Tibial artery (tissue), 4 donors: Measurements from ENCODE around the gene CKS1B.

Experiments
- DNase-seq, 2 donors: peaks; one replicate each; pipeline ENCODE4 v3.0.0-alpha.2; 2019
- H3K27ac ChIP-seq, 2 donors: fragments of 200-600 bp; sonication (generic) in 1 of 2; 1 replicate in 1 of 2; 2 replicates in 1 of 2; pipeline ENCODE4 v1.5.1; 2018 to 2019; ENCODE audit warnings: mild to moderate bottlenecking in 1 of 2
- H3K27me3 ChIP-seq, 2 donors: fragments of 200-600 bp; sonication (generic) in 1 of 2; one replicate each; pipeline versions ENCODE4 v1.5.1 to v1.6.0; 2016 to 2019
- H3K36me3 ChIP-seq, 3 donors: fragments of 200-600 bp; sonication (generic) in 2 of 3; one replicate each; pipeline ENCODE4 v1.5.1; 2016 to 2019; ENCODE audit warnings: mild to moderate bottlenecking in 2 of 3
- H3K4me1 ChIP-seq, 4 donors: fragments of 200-600 bp; sonication (generic) in 2 of 4; 1 replicate in 3 of 4; 2 replicates in 1 of 4; pipeline ENCODE4 v1.5.1; 2016 to 2019
- H3K4me3 ChIP-seq, 2 donors: fragments of 200-600 bp; sonication (generic) in 1 of 2; 1 replicate in 1 of 2; 2 replicates in 1 of 2; pipeline ENCODE4 v1.5.1; 2018 to 2019; ENCODE audit warnings: mild to moderate bottlenecking in 2 of 2
- H3K9me3 ChIP-seq, 3 donors: fragments of 200-600 bp; sonication (generic) in 1 of 3; one replicate each; pipeline ENCODE4 v1.5.1; 2016 to 2019
- intact Hi-C: fragments of 100-400 bp; cut with DNase I; formaldehyde crosslinking; loops from one replicate; pipeline ENCODE4 v1.15.0; 2023; ENCODE audit warnings: low total_unique reads
- TF ChIP-seq, protein P1 (sequence below), 2 experiments: fragments of 200-600 bp in 1 of 2; fragments of 450-650 bp in 1 of 2; IDR thresholded peaks; one replicate each; pipeline ENCODE4 v1.5.1; 2017 to 2019; ENCODE audit warnings: antibody characterized with exemption in 2 of 2, mild to moderate bottlenecking in 1 of 2, moderate library complexity in 1 of 2

Gene CKS1B

DNA sequence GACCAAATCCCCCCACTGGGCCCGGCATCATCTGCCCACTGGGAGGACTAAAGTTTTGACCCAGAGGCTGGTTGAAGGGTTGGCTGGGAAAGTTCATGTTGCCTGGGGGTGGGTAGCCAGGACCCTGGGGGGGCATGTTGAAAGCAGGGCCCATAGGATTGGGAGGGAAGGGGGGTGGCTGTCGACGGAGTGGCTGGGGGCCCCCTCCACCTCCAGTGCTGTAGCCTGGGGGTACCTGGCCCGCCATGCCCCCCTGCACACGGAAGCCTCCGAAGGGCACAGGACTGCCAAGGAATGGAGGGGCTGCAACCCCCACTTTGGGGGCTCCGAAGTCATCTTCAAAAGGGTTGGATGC, 15.1 kb upstream of the CKS1B start:
- DNase-seq = no peak
- Histone ChIP-seq H3K9me3 (no peaks in the 10 kb centered on the region), H3K4me1 (peaks cover 0 to 62% (median 44%) of the 10 kb centered on the region in 4 donors), H3K4me3 (no peak overlapping the region), H3K36me3 (peaks cover under 1 to 35% (median 28%) of the 10 kb centered on the region in 3 donors), H3K27ac (no peak overlapping the region), H3K27me3 (no peaks in the 10 kb centered on the region)
- intact Hi-C loops = no loop called here
- TF ChIP-seq, protein P1, sequence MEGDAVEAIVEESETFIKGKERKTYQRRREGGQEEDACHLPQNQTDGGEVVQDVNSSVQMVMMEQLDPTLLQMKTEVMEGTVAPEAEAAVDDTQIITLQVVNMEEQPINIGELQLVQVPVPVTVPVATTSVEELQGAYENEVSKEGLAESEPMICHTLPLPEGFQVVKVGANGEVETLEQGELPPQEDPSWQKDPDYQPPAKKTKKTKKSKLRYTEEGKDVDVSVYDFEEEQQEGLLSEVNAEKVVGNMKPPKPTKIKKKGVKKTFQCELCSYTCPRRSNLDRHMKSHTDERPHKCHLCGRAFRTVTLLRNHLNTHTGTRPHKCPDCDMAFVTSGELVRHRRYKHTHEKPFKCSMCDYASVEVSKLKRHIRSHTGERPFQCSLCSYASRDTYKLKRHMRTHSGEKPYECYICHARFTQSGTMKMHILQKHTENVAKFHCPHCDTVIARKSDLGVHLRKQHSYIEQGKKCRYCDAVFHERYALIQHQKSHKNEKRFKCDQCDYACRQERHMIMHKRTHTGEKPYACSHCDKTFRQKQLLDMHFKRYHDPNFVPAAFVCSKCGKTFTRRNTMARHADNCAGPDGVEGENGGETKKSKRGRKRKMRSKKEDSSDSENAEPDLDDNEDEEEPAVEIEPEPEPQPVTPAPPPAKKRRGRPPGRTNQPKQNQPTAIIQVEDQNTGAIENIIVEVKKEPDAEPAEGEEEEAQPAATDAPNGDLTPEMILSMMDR (IDR thresholded peaks at IDR 0.05) = no peak

DNA sequence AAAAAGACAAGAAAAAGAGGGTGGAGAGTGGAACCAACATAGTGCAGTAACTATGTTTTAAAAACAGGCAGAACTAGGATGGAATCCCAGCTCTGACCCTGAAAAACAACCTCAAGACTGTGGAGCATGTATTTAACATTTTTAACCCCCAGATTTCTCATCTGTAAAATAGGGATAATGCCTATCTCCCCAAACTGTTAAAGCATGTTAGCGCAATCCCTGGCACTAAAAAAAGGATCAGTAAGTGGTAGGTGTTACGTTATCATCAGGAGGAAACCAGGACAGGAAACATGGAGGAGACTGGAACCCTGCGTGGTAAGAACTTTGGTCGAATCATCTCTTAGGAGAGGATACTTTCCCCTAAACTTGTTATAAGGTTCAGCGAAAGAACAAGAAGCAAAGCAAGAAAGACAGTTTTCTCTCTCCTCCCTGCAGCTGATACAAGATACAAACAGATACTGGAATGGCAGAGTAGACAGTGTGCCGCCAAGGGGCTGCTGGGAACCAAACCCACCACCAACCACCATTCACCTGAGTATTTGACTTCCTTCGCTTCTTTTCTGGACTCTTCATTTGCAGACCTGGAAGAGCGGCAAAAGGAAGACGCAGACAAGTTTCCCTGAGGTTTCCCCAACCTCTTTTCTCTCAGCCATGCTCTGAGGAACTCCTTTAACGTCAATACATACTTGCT, 13.9 kb upstream of the CKS1B start:
- TF ChIP-seq, protein P1 (IDR thresholded peaks at IDR 0.05) = no peak
- Histone ChIP-seq H3K4me1 (peaks cover 0 to 53% (median 33%) of the 10 kb centered on the region in 4 donors), H3K4me3 (peak overlapping the region; percentile 77 to 78), H3K27ac (peak overlapping the region; percentile 95 to 98), H3K9me3 (no peaks in the 10 kb centered on the region), H3K36me3 (peaks cover 11 to 47% (median 40%) of the 10 kb centered on the region in 3 donors), H3K27me3 (no peaks in the 10 kb centered on the region)
- intact Hi-C loops = loop anchor here (5.0 kb wide), 3 partner anchors 37 to 102 kb away; partner anchors contain the start of gene EFNA4
- no peak for DNase-seq

DNA sequence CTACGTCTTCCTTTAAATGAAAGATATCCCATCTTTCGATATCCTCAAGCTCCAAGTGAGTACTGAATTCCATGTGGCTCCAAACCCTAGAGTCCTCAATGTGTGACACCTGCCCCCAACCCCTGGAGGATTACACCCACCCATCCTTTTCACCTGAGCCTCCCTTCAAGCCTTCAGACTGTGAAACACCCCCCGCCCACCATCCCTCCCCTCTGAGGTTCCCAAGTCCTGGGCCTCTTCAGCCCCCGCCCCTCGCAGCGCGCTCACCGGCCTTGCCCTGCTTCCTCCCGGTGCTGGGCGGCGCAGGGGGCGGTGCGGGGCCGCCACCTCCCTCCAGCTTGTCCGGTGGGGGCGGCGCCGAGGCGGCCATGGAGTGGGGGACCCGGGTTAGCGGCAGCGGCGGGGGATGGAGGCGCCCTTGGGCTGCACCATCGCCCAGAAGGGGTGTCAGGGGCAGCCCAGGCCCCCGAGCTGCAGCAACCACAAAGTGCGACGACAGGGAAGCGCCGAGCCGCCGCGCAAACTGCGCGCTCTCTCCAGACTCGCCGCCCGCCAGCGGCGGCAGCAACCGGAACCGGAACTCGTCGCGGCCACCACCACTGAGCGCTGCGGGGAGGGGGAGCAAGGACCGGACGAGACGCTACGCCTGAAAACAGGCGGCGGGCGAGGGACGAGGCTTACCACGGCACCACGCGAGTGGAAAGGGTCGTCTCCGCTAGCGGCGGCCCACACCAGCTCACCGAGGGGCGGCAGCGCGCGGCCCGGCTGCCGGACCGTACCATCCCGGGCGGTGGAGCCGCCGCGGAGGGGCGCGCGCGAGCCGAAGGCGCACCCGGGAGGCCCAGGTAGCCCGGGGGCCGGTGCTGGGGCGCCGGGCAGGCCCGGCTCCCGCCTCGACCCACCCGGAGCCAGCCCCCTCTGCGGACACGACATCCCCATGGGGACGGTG, 13.0 kb upstream of the CKS1B start, which contains the start of gene PYGO2:
Gene PYGO2 (minus strand): TSS at position 576 of the 949 bp plus-strand sequence. CDS start 206 bp downstream, at position 370.
- Histone ChIP-seq H3K4me3 (peak within 1 kb of the TSS; percentile 77 to 78), H3K4me1 (peaks cover 0 to 49% (median 32%) of the 10 kb centered on the region in 4 donors), H3K27ac (peak within 1 kb of the TSS; percentile 95 to 98), H3K9me3 (no peaks in the 10 kb centered on the region), H3K36me3 (peaks cover 20 to 56% (median 49%) of the 10 kb centered on the region in 3 donors), H3K27me3 (no peaks in the 10 kb centered on the region)
- intact Hi-C loops = loop anchor here (5.0 kb wide), 3 partner anchors 36 to 101 kb away; partner anchors contain the start of gene EFNA4
- TF ChIP-seq, protein P1 (IDR thresholded peaks at IDR 0.05) = peak; percentile 49 to 62
- peak; percentile 75 to 89 for DNase-seq

DNA sequence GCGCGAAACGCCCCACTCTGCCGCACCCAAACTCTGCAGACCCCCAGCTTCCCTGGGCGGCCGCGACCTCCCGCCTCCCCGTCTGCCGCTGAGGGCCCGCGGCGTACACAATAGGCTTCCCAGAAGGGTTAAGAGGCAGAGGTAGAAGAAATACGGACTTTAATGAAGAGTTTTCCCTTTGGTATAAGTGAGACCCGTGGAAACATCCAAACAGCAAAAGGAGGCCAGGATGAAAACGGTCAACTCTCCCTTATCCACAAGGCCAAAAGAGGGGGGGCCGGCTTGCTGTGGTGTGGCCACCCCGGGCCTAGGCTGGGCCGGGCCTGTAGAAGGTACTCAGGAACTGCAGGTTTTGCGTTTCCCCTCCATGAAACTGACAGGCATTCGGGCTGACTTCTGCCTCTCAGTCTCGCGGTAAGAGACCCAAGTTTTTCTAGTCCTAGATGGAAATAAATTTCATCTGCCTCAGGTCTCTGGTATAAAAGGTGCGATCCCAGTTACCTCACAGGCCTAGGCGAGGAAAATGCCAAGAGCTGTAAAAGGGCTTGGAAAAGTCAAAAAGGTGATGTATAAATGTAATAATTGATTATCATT, 12.2 kb upstream of the CKS1B start:
- intact Hi-C loops = loop anchor here (5.0 kb wide), 3 partner anchors 35 to 100 kb away; partner anchors contain the start of gene EFNA4
- H3K27ac ChIP-seq = peak overlapping the region; percentile 95 to 98
- H3K36me3 ChIP-seq = peaks cover 26 to 63% (median 57%) of the 10 kb centered on the region in 3 donors
- no peaks in the 10 kb centered on the region for H3K27me3 ChIP-seq
- H3K4me3 ChIP-seq = peak overlapping the region; percentile 77 to 78
- DNase-seq = no peak
- TF ChIP-seq, protein P1 (IDR thresholded peaks at IDR 0.05) = no peak
- H3K9me3 ChIP-seq = no peaks in the 10 kb centered on the region
- peaks cover 0 to 41% (median 24%) of the 10 kb centered on the region in 4 donors for H3K4me1 ChIP-seq

DNA sequence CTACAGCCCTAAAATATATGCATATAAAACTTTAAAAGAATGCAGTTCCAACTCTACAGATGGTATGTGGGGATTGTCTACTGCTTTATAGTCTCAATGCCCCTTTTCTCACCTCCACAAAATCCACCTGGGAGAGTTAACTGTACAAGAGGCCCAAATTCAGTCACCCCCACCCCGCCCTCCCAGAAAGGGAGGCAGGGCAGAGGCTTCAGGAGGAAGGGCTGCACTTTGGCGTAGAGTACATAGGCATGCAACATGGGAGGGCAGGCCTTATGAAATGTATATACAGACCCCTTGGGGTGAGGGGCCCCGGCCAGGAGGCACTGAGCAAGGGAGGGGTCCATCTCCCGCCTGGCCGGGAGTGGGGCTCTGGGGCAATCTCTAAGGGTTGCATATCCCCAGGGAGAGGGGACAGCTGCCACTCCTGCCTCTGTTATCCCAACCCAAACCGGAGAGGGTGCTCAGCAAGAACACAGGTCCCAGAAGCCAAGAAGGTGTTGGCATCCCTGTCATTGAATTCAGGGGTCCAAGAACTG, 11.6 kb upstream of the CKS1B start:
- Histone ChIP-seq H3K9me3 (no peaks in the 10 kb centered on the region), H3K4me3 (peak overlapping the region; percentile 77 to 78), H3K27ac (peak overlapping the region; percentile 95 to 98), H3K4me1 (peaks cover 0 to 36% (median 22%) of the 10 kb centered on the region in 4 donors), H3K36me3 (peaks cover 32 to 69% (median 63%) of the 10 kb centered on the region in 3 donors), H3K27me3 (no peaks in the 10 kb centered on the region)
- intact Hi-C loops = loop anchor here (5.0 kb wide), 3 partner anchors 34 to 99 kb away; partner anchors contain the start of gene EFNA4
- no peak for DNase-seq
- TF ChIP-seq, protein P1 (IDR thresholded peaks at IDR 0.05) = no peak
